Gastroesophageal sphincter (tissue), 3 donors: Measurements from ENCODE around the gene NAGLU.

Experiments used
- EP300 ChIP-seq: sonication (generic); formaldehyde crosslinking; IDR thresholded peaks from one replicate; pipeline ENCODE4 v1.6.1; 2017; ENCODE audit warnings: antibody characterized with exemption, mild to moderate bottlenecking
- POLR2A ChIP-seq, 2 donors: fragments of 450-650 bp; IDR thresholded peaks; one replicate each; pipeline ENCODE4 v1.6.1; 2017; ENCODE audit warnings: antibody characterized with exemption in 2 of 2, mild to moderate bottlenecking in 2 of 2, moderate library complexity in 1 of 2
- POLR2AphosphoS5 ChIP-seq: sonication (generic); formaldehyde crosslinking; IDR thresholded peaks from one replicate; pipeline ENCODE4 v1.6.1; 2017; ENCODE audit warnings: antibody characterized with exemption
- TF ChIP-seq, protein P1 (sequence below), 4 experiments: fragments of 200-600 bp in 2 of 4; fragments of 450-650 bp in 2 of 4; sonication (generic) in 1 of 4; IDR thresholded peaks; one replicate each; pipeline ENCODE4 v1.5.1; 2017 to 2019; ENCODE audit warnings: antibody characterized with exemption in 4 of 4, mild to moderate bottlenecking in 2 of 4, moderate library complexity in 2 of 4

GRCh38 chr17:42566215-42566882 lies 30.3 kb downstream of the NAGLU start:
- TF ChIP-seq EP300 (no peak), POLR2A (IDR thresholded peaks at IDR 0.05) (no peak), POLR2AphosphoS5 (no peak)
- TF ChIP-seq, protein P1, sequence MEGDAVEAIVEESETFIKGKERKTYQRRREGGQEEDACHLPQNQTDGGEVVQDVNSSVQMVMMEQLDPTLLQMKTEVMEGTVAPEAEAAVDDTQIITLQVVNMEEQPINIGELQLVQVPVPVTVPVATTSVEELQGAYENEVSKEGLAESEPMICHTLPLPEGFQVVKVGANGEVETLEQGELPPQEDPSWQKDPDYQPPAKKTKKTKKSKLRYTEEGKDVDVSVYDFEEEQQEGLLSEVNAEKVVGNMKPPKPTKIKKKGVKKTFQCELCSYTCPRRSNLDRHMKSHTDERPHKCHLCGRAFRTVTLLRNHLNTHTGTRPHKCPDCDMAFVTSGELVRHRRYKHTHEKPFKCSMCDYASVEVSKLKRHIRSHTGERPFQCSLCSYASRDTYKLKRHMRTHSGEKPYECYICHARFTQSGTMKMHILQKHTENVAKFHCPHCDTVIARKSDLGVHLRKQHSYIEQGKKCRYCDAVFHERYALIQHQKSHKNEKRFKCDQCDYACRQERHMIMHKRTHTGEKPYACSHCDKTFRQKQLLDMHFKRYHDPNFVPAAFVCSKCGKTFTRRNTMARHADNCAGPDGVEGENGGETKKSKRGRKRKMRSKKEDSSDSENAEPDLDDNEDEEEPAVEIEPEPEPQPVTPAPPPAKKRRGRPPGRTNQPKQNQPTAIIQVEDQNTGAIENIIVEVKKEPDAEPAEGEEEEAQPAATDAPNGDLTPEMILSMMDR (IDR thresholded peaks at IDR 0.05) = no peak
